ENCODE results near the gene DLG3.

The DLG3 gene

GRCh38 chrX:70525733-70526132 is 81.1 kb downstream of the DLG3 start:
- DNase-seq (ENCODE audit: low spot score), result no peak

GRCh38 chrX:70527053-70527452 is 82.4 kb downstream of the DLG3 start:
- DNase-seq (ENCODE audit: low spot score), result no peak

- DNase-seq (ENCODE audit: low spot score), result no peak
Observed at GRCh38 chrX:70527610-70528345, 83.1 kb downstream of the DLG3 start.

GRCh38 chrX:70535198-70535597 is 90.6 kb downstream of the DLG3 start:
- DNase-seq (ENCODE audit: low spot score), result no peak

- DNase-seq (ENCODE audit: low spot score), result no peak
Observed at GRCh38 chrX:70549429-70549828, 104.8 kb downstream of the DLG3 start.

GRCh38 chrX:70552130-70552704 is 107.6 kb downstream of the DLG3 start:
- DNase-seq (ENCODE audit: low spot score), result no peak

GRCh38 chrX:70553516-70553915 is 108.9 kb downstream of the DLG3 start:
- DNase-seq (ENCODE audit: low spot score), result no peak

GRCh38 chrX:70554081-70554480 is 109.4 kb downstream of the DLG3 start:
- peak; percentile 4 for DNase-seq (ENCODE audit: low spot score)

- no peak for DNase-seq (ENCODE audit: low spot score)
Observed at GRCh38 chrX:70554523-70554922, 109.9 kb downstream of the DLG3 start.

- no peak for DNase-seq (ENCODE audit: low spot score)
Observed at GRCh38 chrX:70554948-70555347, 110.3 kb downstream of the DLG3 start.
